Measurements from ENCODE around the gene FANCD2. TPM values are rescaled to one million over a fixed set of nuclear protein-coding genes. Genes with fewer than 3 reads are reported as not detected.
"Not testable (repeated sequence)": the region's sequence is repeated elsewhere in the genome, so short reads cannot be mapped to it uniquely, and the experiment has no call there.

The FANCD2 gene
- polyA plus RNA-seq, 3 donors, result 0.45 to 1.7 (median 1.3) TPM

GRCh38 chr3:10010878-10011465, 15.3 kb upstream of the FANCD2 start:
- H3K27ac ChIP-seq (ENCODE audit: low read depth, low read length), result no peak overlapping the region
- WGBS, 3 donors, result 0 to 1% (median 0%) methylated on average over 47 to 51 of the region's 51 CpGs

DNA sequence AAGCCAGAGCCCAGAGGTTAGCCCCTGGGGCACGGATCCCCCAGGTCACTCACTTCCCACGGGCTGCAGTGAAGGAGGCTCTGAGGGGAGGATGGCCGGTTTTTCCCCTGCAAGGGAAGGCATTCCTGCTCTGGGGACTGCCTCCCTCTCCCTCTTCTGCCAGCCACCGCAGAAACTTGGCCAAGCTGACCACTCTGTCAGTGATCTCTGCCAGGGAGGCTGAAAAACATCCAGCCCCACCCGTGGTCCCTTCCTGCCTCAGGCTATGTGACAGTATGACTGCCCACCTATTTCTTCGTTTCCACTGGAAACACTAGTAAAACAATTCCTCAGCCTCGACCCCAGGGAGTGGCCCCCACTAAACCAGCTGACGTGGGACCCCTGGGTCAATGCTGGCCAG, 14.6 kb upstream of the FANCD2 start:
- H3K27ac ChIP-seq (ENCODE audit: low read depth, low read length), result no peak overlapping the region
- 33 to 40% (median 38%) methylated on average over 7 to 8 of the region's 8 CpGs for WGBS, 3 donors

DNA sequence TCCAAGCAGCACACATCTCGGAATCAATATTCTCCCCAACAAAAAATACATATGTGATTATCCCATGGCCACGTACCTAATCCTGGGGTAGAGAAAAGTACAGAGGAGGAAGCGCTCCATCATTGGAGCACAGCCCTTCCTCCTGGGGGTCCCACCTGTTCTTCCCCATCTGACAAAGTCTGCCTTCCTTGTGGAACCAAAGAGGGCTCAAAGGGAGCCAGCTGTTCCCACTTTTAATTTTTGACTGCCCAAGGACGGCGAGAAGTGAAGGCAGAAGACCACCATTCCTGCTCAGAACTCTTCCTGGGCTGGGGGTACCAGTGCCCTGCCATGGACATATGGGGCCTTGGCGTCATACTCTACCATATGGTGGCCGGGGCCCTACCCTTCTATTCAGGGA, 14.1 kb upstream of the FANCD2 start:
- no peak overlapping the region for H3K27ac ChIP-seq (ENCODE audit: low read depth, low read length)
- 85 to 96% (median 90%) methylated on average over 6 to 7 of the region's 7 CpGs for WGBS, 3 donors

DNA sequence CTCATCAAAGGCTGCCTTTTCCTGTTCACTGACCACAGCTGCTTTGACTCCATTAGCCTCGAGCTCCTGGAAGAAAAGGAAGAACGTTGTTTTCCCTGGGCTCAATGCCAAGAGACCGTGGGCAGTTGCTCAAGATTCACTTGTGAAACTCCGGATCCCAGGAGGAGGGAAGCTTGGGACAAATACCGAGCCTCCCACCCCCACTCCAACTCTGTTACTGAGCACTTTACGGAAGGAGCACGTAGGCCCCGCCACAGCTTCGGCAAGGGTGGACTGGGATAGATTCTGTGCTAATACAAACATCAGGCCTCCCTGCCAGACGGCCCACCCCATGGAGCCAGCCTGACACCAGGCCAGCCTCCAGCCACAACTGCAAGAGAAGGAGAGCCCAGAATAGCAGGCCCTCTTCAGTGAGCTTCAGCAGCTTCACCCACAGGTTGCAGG, 10.8 kb upstream of the FANCD2 start:
- WGBS, 3 donors, result 2 to 35% (median 3%) methylated on average over 10 of the region's 10 CpGs
- H3K27ac ChIP-seq (ENCODE audit: low read depth, low read length), result no peak overlapping the region

DNA sequence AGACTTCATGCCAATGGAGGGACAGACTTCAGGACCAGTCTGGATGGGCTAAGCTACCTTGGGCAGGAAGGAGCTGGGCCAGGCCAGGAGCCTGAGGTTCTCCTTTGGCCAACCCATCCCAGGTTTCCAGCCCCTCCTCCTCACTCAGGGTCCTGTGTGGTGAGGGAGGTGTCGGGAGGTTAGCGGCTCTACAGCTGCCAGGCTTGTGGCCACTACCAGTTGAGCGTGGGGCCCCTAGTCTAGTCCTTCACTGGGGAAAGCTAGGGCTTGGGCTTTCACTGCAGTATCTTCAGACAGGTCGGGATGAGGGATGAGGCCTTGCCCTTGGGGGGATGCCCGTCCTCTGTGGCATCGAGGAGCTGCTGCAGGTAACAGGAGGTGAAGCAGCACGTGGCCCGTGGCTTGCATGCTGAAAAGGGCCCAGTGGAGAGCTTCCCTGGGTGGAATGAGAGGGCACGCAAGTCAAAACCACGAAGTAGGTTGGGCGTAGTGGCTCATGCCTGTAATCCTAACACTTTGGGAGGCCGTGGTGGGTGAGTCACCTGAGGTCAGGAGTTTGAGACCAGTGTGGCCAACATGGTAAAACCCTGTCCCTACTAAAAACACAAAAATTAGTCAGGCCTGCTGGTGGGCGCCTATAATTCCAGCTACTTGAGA, 8.5 kb upstream of the FANCD2 start:
- H3K27ac ChIP-seq (ENCODE audit: low read depth, low read length), result no peak overlapping the region
- 80 to 90% (median 87%) methylated on average over 13 of the region's 13 CpGs for WGBS, 3 donors

DNA sequence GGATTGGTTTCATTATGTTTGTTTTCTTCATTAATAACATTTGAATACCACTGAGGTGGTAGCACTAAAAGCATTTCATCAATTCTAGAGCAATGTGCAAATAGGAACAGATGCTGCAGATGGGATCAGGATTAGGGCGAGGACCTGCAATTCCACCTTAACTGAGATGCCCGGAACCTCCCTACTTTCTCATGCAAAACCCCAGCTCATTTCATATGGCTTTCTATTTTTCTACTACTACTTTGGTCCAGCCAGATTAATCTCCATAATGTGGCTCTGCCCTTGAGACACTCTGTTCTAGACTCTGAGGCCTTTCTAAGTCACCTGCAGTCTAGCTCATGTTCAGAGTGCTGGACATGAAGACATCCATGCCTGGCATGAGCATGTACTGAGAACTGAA, 7.4 kb upstream of the FANCD2 start:
- H3K27ac ChIP-seq (ENCODE audit: low read depth, low read length), result not testable (repeated sequence)
- 93 to 98% (median 97%) methylated on average over 2 of the region's 2 CpGs for WGBS, 3 donors

DNA sequence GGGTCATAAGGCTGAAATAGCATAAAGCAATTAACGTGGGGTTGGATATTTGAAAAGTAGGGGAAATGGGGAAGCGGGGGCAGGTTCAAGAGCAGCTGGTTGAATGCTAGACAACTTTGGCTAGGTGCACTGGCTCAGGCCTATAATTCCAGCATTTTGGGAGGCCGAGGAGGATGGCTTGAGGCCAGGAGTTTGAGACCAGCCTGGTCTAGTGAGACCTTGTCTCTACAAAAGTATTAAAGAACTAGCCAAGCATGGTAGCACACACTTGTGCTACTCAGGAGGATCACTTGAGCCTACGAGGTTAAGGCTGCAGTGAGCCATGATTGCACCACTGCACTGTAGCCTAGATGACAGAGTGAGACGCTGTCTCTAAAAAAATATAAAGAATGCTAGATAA, 6.9 kb upstream of the FANCD2 start:
- 75 to 89% (median 84%) methylated on average over 5 of the region's 5 CpGs for WGBS, 3 donors
- H3K27ac ChIP-seq (ENCODE audit: low read depth, low read length), result no peak overlapping the region

GRCh38 chr3:10021856-10022775, 4.1 kb upstream of the FANCD2 start:
- no peak overlapping the region for H3K27ac ChIP-seq (ENCODE audit: low read depth, low read length)
- WGBS, 3 donors, result 90 to 93% (median 92%) methylated on average over 9 of the region's 9 CpGs

DNA sequence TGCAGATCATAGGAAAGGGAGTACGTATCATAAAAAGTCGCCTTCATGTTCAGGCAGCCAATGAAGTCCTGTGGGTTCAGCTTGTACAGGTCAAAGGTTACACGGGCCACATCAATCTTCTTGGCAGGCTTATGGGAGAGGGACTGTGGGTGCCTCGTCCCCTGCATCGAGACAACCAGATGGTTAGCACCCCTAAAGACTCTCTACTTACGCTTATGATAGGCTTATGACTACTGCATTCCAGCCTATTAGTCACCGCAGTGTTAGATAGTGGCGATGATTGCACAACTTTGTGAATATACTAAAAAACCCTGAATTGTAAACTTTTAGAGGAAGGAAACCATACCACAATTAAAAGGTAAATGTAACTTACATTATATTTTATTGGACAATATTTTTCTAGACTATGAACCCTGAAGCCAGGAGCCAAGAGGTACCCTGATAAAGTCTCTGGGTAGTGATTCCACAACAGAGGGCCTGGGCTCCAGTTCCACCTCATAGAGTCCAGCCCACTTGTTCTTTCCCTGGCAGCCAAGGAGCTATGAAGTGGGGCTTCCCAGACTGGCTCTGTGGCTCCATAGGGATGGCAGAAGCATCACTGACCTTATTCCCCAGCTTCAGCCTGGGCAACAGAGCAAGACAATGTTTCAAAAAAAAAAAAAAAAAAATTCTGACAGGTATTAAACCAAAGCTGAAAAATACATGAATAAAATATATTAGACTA, 2.5 kb upstream of the FANCD2 start:
- 59 to 83% (median 71%) methylated on average over 8 of the region's 8 CpGs for WGBS, 3 donors
- no peak overlapping the region for H3K27ac ChIP-seq (ENCODE audit: low read depth, low read length)

DNA sequence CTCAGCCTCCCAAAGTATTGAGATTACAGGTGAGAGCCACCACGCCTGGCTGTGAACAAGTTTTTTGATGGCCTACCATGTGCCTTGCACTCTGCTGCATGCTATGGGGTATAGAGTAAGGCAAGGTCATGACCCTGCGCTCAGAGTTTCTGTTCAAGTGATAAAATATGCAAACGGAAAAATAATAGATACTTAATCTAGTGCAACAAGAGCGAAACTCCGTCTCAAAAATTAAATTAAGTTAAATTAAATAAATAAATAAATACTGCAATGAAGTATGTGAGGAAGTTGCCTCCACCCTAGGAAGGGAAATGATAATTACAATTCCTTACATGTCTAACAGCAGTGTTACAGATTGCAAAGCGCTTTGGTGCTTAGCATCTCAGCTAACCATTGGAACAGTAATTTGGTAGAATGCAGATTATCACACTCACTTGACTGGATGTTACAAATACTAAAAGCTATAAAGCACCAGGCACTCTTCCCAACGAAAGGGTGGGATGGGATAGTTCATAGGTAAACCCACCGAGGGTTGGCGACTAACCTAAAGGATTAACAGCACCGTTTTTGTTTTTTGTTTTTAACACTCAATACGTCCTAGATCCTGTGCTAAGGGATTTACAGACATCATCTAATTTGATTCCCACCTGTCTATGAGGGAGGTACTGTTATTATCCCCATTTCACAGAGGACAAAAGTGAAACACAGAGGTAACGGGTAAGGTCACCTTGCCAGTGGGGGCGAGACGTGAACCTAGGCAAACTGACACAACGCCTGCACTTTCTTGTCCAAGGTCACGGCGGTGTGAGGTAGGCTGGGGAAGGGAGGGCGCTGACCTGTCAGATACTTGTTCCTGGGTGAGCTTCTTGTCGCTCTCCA, 793 bp upstream of the FANCD2 start:
- WGBS, 3 donors, result 22 to 29% (median 26%) methylated on average over 19 of the region's 19 CpGs
- no peak overlapping the region for H3K27ac ChIP-seq (ENCODE audit: low read depth, low read length)

GRCh38 chr3:10041034-10041433, 14.8 kb downstream of the FANCD2 start:
- WGBS, 3 donors, result 92 to 100% (median 96%) methylated on average over 5 of the region's 5 CpGs
- H3K27ac ChIP-seq (ENCODE audit: low read depth, low read length), result no peak overlapping the region

DNA sequence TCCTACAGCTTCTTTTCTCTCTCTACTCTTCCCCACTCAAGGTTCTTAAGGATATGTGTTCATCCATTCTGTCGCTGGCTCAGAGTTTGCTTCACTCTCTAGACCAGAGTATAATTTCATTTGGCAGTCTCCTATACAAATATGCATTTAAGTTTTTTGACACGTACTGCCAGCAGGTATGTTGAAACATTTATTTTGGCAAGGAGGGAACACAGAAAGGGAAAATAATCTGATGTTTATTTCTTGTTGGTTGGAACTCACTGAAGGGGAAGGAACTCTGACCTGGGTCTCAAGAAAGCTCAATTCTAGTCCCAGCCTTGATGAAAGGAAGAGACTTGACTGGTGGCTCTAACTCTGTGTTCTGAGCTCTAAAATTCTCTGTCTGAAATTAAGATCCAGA, 21.6 kb downstream of the FANCD2 start:
- no peak overlapping the region for H3K27ac ChIP-seq (ENCODE audit: low read depth, low read length)
- 59 to 75% (median 65%) methylated on average over 2 of the region's 2 CpGs for whole genome bisulfite sequencing, 3 donors

DNA sequence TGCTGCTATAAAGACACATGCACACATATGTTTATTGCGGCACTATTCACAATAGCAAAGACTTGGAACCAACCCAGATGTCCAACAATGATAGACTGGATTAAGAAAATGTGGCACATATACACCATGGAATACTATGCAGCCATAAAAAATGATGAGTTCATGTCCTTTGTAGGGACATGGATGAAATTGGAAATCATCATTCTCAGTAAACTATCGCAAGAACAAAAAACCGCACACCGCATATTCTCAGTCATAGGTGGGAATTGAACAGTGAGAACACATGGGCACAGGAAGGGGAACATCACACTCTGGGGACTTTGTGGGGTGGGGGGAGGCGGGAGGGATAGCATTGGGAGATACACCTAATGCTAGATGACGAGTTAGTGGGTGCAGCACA, 26.8 kb downstream of the FANCD2 start:
- 93 to 96% (median 95%) methylated on average over 5 of the region's 6 CpGs for WGBS, 3 donors

GRCh38 chr3:10055097-10055496, 28.9 kb downstream of the FANCD2 start:
- no peak overlapping the region for H3K27ac ChIP-seq (ENCODE audit: low read depth, low read length)
- 98% methylated on average over 4 of the region's 4 CpGs for WGBS, 3 donors

More for the DNA sequence above, 26.8 kb downstream of the FANCD2 start:
- H3K27ac ChIP-seq (ENCODE audit: low read depth, low read length), result not testable (repeated sequence)

- 95 to 97% (median 95%) methylated on average over 7 to 30 of the region's 33 CpGs for WGBS, 3 donors
- not testable (repeated sequence) for H3K27ac ChIP-seq (ENCODE audit: low read depth, low read length)
Observed at GRCh38 chr3:10070077-10070476, 43.8 kb downstream of the FANCD2 start.

DNA sequence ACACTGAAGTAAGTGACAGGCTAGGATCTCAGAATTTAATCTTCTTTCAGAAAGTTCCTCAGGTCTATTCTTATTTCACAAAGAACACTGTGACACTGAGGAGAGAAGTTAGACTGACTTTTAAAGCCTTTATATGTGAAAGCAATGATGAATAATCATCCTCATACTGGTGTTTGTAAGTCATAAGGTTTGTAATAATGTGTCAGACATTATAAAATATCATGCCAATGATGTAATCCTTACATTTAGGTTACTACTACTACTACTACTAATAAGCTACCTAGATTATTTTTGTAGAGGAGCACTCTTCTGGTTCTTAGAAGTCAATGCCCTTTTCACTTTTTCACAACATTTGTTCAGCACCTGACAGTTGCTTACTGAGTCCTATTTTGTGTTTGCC, 48.4 kb downstream of the FANCD2 start:
- H3K27ac ChIP-seq (ENCODE audit: low read depth, low read length), result no peak overlapping the region

DNA sequence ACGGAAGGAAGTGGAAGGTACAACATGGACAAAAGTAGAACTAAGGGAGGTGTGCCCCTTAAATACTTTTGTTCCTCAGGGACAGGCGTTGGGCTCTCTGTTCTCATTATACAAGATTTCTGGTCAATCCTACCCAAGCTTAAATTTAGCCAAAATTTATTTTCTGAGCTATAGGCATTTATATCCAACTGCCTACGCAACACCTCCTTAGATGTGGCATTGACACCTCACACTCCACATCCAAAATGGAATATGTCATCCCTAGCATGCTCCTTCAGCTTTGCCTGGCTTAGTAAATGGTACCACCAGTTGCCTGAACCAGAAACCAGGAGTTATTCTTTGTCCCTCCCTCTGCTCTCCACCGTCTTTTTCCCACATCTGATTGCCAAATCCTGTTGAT, 55.6 kb downstream of the FANCD2 start:
- no peak overlapping the region for H3K27ac ChIP-seq (ENCODE audit: low read depth, low read length)
- 92 to 96% (median 94%) methylated on average over 4 of the region's 4 CpGs for WGBS, 3 donors

DNA sequence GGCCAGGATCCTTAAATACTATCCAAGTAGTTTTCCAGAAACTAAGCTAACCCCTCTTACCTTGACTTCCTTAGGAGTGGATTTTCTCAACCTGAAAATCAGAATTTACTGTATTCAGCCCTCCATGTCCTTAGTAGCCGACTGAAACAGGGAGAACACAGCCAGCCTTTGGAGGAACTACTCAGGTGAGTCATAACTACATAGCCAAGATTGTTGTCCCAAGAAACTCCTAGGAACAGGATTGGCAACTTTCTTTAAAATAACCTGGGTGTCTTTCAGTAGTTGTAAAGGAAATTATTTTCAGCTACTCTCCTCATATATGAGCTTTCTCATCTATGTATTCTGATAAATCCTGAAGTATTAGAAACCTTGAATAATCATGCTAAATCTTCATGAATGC, 59.5 kb downstream of the FANCD2 start:
- 85 to 96% (median 94%) methylated on average over 1 of the region's 1 CpG for WGBS, 3 donors
- no peak overlapping the region for H3K27ac ChIP-seq (ENCODE audit: low read depth, low read length)
